GM21737 (cell line): ENCODE measurements around the gene NPAP1.
"Not testable (repeated sequence)": the region's sequence is repeated elsewhere in the genome, so short reads cannot be mapped to it uniquely, and the experiment has no call there.

ENCODE experiments used
- ATAC-seq: cut with Tn5 transposase; IDR thresholded peaks from one replicate; pipeline ENCODE4 v1.9.1; 2021; ENCODE audit warnings: mild to moderate bottlenecking, moderate library complexity; ENCODE audit not compliant: unreplicated experiment

The NPAP1 gene, protein sequence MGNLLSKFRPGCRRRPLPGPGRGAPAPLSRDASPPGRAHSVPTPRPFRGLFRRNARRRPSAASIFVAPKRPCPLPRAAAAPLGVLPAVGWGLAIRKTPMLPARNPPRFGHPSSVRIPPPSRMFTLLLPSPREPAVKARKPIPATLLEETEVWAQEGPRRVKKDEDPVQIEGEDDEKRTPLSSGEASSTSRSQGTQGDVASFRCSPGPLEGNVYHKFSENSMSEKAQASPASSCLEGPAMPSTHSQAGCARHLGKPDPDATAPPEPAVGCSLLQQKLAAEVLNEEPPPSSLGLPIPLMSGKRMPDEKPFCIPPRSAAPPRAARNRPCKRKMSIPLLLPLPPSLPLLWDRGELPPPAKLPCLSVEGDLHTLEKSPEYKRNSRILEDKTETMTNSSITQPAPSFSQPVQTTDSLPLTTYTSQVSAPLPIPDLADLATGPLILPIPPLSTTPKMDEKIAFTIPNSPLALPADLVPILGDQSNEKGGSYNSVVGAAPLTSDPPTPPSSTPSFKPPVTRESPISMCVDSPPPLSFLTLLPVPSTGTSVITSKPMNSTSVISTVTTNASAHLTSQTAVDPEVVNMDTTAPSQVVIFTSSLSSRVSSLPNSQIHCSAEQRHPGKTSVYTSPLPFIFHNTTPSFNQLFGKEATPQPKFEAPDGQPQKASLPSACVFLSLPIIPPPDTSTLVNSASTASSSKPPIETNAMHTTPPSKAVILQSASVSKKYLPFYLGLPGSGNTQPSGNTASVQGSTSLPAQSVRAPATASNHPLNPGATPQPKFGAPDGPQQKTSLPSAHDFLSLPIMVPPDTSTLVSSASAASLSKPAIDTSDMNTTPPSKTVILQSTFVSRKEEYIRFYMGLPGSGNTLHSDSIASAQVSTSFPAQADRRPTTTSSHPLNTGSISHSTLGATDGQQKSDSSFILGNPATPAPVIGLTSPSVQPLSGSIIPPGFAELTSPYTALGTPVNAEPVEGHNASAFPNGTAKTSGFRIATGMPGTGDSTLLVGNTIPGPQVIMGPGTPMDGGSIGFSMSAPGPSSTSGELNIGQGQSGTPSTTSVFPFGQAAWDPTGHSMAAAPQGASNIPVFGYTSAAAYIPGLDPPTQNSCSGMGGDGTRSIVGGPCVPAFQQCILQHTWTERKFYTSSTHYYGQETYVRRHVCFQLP

DNA sequence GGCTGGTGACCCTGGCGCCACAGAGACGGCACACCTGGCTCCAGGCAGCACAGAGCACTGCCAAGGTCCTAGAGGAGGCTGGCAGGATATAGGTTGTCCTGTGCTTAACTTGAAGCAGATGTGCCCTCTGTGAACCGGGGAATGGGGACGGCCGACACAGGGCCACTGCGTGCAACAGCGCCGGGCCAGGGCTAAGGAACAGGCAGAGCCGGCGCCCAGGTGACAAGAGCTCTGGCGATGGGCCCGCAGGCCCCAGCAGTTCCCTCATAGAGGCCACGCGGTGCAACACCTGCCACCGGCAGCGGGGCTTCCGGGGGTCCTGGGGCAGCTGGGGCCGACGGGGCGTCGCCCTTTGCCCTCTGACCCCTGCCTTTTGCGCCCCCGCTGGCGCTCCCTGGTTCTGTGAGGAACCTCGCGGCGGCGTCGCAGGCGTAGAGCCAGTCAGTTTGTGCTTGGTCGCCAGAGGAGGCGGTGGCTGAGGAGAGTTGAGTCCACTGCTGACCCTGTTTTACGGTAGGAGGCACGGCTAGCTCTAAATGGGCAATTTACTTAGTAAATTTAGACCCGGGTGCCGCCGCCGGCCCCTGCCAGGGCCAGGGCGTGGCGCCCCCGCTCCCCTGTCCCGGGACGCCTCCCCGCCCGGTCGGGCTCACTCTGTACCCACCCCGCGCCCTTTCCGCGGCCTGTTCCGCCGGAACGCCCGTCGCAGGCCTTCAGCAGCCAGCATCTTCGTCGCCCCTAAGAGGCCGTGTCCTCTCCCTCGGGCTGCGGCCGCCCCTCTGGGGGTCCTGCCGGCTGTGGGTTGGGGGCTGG lies at the start of gene NPAP1:
TSS of gene NPAP1 (plus strand) at position 444 of the 813 bp plus-strand sequence. CDS start at position 537, 93 bp downstream.
- ATAC-seq = no peak

DNA sequence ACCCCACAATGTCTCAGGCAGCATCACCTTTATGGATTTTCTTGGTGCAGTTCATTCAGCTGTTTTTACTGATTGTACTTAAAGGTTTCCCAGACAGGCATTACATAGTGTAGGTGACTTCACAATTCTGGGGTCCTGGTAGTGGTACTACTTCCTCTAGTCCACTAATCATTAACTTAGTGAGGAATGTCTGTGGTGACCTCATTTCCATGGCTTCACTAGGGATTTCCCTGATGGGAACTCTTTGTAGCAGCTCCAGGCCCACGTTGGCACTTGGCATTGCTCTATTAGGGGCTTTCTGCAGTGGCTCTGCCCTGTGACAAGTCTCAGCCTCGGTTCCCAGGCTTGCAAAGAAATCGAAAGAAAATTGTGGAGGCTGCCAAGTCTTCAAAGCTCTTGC lies 48.1 kb upstream of the NPAP1 start:
- ATAC-seq = no peak

DNA sequence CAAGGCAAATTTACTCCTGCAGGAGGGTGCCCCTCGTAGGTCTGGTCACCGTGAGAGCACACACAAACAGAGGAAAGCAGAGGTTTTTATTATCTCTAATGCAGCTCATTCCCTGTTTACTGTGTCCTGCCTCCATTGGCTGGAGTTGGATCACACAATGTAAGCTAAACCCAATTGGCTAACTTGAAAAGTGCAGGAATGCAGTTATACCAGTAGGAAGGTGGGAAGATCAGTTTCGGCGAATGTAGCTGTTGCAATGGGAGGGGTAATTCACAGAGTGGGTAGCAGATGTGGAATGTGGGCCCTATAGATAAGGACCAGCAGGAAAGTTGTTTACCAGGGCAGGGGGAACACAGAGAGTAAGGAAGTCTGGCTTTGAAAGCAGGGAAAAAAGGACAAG lies 42.5 kb upstream of the NPAP1 start:
- ATAC-seq = no peak

DNA sequence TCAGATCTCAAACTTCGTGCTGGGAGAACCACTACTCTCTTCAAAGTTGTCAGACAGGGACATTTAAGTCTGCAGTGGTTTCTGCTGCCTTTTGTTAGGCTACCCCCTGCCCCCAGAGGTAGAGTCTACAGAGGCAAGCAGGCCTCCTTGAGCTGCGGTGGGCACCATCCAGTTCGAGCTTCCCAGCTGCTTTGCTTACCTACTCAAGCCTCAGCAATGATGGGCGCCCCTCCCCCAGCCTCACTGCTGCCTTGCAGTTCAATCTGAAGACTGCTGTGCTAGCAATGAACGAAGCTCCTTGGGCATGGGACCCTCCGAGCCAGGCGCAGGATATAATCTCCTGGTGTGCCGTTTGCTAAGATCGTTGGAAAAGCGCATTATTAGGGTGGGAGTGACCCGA lies 36.2 kb upstream of the NPAP1 start:
- not testable (repeated sequence) for ATAC-seq

DNA sequence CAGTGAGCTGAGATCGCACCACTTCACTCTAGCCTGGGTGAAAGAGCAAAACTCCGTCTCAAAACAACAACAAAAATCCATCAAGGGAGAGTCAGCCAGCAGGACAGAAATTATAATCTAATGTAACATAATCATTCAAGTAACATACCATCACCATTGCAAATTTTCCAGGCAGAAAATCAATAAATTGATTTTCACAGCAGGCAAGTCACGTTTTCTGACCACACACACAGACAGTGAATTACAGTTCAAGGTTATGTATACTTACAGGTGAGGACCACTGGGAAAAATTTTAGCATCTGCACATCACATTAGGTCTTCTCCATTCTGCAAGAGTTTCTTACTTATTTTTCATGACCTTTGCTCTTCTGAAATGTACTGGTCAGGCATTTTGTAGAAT lies 29.9 kb upstream of the NPAP1 start:
- no peak for ATAC-seq

DNA sequence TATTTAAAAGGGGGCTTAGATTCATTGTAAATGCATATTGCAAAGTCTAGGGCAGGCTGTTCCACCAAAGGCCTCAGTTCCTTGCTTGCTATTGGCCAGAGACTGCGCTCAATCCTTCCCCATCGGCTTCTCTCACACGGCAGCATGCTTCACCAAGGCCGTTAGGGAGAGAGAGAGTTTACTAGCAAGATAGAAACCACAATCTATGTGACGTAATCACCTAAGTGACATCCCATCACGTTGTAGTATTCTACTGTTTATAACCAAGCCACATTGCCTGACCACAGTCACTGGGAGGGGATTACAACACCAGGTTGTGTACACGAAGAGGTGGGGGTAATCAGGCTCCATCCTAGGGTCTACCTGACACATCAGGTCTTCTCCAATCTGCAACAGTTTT lies 16.0 kb upstream of the NPAP1 start:
- ATAC-seq = no peak

DNA sequence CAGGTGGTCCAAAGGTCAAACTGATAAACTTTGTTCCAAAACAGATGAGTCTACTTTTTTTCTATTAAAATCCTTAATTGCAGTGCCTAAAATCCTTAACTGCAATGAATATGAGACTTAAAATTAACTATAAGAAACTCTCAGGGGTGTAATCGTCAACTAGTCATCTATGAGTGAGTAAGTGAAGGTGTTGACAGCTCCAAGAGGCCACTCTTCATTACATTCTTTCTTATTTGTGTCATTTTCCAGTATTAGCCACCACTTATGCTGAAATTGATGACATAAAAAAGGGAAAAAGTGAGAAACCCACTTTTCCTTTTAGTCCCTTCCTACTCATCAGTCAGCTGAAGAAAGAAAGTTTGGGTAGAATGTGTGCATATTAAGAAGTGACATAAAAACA lies 12.6 kb upstream of the NPAP1 start:
- no peak for ATAC-seq

DNA sequence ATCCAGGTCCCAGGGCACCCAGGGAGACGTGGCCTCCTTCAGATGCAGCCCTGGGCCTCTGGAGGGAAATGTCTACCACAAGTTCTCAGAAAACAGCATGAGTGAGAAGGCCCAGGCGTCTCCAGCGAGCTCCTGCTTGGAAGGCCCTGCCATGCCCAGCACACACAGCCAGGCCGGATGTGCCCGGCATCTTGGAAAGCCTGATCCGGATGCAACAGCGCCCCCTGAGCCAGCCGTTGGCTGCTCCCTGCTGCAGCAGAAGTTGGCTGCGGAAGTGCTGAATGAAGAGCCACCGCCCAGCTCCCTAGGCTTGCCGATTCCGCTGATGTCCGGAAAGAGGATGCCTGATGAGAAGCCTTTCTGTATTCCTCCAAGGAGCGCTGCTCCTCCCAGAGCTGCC lies 856 bp downstream of the NPAP1 start:
- ATAC-seq = no peak

DNA sequence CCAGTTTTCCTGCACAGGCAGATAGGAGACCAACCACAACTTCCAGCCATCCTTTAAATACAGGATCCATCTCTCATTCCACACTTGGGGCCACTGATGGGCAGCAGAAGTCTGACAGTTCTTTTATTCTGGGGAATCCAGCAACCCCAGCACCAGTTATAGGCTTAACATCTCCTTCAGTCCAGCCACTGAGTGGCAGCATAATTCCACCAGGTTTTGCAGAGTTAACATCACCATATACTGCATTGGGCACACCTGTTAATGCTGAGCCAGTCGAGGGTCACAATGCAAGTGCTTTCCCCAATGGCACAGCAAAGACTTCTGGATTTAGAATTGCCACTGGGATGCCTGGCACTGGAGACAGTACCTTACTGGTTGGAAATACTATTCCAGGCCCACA lies 2.9 kb downstream of the NPAP1 start:
- no peak for ATAC-seq

DNA sequence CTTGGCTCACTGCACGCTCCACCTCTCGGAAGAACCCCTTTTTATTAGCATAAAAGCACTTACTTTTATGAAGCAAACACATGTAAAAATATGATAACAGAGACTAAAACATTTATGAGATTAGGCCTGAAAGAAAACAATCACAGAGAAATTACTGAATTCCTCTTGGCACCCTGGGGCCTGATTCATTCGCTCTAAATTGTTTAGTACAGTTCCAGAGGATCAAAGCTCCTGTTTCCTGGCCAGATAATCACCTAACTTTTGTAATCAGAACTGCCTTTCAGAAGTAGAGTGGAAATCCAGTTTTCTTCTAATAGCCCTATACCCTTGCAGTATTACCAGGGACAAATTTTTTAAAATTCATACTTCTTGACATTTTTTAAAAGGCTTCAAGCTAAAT lies 6.4 kb downstream of the NPAP1 start:
- no peak for ATAC-seq

DNA sequence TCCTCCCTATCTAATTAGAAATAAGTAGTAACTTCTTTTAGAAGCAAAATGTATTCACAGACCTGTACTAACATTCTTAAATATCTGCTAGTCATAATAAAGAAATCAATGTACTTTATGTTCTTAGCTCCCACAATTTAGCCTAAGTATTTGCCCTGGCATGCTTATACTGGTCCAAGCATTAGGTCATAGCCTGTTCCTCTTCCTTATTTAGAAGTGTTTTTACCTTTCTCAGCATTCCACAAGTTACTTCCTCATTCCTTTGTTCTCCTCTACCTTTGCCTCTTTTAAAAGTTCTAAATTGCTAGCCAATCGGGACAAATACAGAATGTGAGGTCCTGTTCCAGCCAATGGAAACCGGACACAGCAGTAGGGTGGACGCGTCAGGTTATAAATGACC lies 7.3 kb downstream of the NPAP1 start:
- ATAC-seq = not testable (repeated sequence)

DNA sequence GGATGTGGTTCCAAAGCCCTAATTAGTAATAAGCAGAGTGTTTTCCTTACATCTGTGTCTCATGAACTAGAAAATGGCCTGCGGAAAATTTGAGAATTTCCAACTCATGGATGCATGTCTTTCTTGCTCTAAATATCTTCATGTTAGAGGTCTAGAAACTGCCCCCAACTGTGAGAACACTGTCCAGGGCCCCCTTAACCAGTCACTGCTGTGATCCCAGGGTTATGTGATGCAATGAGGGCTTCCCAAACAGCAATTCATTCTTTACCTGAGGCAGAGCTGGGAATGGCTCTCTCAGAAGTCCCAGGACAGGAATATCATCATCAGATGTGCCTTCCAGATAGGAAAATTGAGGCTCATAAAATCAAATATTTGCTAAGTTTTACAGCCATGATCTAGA lies 8.2 kb downstream of the NPAP1 start:
- ATAC-seq = no peak

DNA sequence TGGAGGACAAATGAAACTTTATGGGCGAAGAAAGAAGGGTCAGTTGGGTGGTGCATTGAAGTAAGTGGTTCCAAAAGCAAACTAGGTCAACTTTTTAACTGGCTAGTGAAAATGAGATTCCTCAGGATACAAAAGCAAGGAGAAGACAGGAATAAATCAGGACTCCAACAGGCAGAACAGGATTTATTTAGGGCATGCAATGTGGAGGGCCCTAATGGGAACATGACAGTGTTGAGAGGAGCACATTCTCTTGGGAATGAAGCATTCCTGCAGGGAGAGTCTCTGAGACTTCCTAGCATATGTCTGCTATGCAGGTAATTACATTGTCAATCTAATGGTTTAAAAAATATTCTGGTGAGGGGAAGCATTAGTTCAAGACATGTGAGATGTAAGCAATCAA lies 8.7 kb downstream of the NPAP1 start:
- no peak for ATAC-seq

DNA sequence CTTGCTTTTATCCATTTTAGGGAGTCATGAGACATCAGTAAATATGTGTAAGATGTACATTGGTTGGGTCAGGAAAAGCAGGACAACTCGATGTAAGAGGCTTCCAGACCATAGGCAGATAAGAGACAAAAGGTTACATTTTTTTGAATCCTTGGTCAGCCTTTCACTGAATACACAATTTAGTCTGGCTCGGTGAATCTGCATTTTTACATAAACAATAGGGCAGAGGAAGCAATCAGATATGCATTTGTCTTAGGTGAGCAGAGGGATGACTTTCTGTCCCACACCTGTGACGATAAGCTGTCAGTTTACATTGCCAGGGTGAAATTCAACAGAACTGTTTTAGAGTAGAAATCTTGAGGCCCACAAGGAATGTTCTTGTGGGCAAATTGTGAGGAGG lies 20.6 kb downstream of the NPAP1 start:
- no peak for ATAC-seq

DNA sequence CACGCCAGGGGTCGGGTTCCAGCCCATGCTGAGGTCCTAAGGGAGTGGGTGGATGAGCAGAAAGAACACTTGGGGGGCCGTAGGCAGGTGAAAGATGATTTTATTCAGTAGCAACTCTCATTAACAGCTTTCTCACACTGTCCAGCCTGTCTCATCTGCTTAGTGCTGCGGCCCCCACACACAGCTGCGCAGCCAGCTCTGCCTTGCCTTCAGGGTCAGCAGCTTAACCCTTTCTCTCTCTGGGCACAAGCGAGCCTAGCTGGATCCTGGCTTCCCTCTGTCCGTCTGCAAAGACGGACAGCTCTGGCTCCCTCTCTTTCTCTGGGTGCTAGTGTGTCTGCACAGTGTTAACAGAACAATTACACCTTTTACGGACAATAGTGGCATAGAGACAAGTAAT lies 21.3 kb downstream of the NPAP1 start:
- ATAC-seq = no peak

DNA sequence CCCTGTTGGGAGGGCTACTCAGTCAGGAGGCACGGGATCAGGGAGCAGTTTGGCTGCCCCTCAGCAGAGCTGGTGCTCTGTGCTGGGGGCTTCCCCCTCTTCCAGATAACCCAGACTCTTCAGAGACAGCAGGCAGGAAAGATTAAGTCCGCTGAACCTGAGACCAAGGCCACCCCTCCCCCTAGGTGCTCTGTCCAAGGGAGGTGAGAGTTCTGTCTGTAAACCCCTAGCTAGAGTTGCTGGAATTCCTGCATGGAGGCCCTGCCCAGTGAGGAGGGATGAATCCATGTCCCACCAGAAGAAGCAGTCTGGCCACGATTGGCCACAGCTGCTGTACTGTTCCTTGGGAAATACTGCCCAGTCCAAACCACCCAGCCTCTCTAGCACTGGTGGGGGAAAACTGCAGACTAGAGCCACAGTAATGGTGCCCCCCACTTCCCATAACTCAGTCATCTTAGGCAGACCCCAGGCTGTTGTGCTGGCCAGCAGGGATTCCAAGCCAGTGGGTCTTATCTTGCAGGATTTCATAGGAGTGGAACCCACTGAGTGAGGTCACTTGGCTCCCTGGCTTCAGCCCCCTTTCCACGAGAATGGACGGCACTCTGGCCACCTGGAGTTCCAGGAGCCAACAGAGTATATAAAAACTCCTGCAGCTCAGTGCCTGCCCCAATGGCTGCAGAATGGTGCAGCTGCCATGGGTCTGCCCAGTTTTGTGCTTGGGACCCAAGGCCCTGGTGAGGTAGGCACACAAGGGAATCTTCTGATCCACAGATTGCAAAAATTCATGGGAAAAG lies 42.9 kb downstream of the NPAP1 start:
- ATAC-seq = no peak

DNA sequence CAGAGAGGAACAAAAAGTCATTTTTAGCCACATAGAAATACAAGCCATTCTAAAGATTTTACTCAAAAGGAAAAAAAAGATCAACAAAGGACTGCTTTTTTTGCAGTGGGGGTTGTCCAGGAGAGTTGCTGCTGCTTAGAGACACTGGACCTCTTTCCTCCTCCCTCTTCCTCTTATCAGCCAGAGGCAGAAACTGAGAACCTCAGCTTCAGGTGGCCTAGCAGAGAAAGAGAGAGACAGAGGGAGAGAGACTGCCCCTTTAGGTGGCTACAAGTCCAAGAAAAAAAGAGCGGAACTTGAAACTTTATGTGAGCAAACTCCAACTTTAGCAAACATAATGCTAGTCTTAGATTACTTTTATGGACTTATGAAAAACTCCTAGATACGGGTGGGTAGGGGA lies 54.2 kb downstream of the NPAP1 start:
- ATAC-seq = no peak
